ENCODE measurements around the gene SYNE3. TPM values are rescaled to one million over a fixed set of nuclear protein-coding genes. Genes with fewer than 3 reads are reported as not detected.
A peak's percentile ranks its signal among the peaks of the same experiment; 100 is the strongest.

The SYNE3 gene
- total and polyA plus RNA-seq, 2 donors (not counting 1 experiment from before 2014, with no cell fraction given): 17.8 to 76.1 TPM

DNA sequence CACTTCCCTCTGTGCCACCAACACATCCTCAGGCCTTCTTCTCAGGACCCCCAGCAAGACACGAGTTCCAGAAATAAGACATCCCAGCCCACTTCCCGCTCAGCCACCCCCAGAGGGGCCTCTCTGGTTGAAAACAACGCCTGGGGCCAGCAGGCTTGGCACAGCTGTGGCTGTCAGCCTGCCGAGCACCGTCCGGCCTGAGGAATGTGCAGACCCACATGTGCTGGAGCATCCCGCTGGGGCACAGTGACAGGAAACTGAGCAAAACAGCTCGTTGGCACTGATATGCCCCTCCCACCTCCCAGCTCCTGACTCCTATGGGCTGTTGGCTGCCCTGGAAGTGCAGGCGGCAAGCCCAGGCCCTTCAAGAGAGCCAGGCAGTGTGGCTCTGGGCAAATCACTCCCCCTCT lies 1.4 kb downstream of the SYNE3 start:
- ATAC-seq (ENCODE audit: low read depth): no peak
- H3K36me3 ChIP-seq (replicated peaks in 1 of 2; ENCODE audit: control extremely low read depth in 1 of 2, control insufficient read depth in 1 of 2, extremely low read depth in 1 of 2, insufficient read depth in 2 of 2, low read length in 1 of 2): peaks cover 1 to 7% of the 10 kb centered on the region in 2 experiments
- Mint-ChIP-seq H3K9me3 (ENCODE audit: insufficient read depth) (no peaks in the 10 kb centered on the region), H3K4me3 (peak overlapping the region; percentile 95), H3K27ac (peak overlapping the region; percentile 89), H3K27me3 (no peaks in the 10 kb centered on the region), H3K4me1 (peaks cover 79% of the 10 kb centered on the region)
- H3K4me2 ChIP-seq (replicated peaks; ENCODE audit: low read depth, low read length, poor library complexity, severe bottlenecking): peak overlapping the region; percentile 82
- peaks cover 45% of the 10 kb centered on the region for H3K79me2 ChIP-seq (ENCODE audit: control insufficient read depth, insufficient read depth, low read length)
- H3K9me3 ChIP-seq (ENCODE audit: control extremely low read depth in 1 of 3, control insufficient read depth in 2 of 3, insufficient read depth in 1 of 3, low read length in 2 of 3): no peaks in the 10 kb centered on the region
- peak overlapping the region; percentile 68 for H3K9ac ChIP-seq (ENCODE audit: low read length)
- H3K27ac ChIP-seq (ENCODE audit: low read length in 2 of 2): peak overlapping the region; percentile 77 to 79
- peaks cover 67 to 76% of the 10 kb centered on the region in 2 donors for H3K4me1 ChIP-seq (ENCODE audit: control insufficient read depth in 2 of 2, insufficient read depth in 2 of 2, low read length in 2 of 2)
- peak overlapping the region; percentile 50 to 77 (median 72) for H3K4me3 ChIP-seq (ENCODE audit: control extremely low read depth in 1 of 5, extremely low read depth in 1 of 5, insufficient read depth in 1 of 5, low read depth in 2 of 5, low read length in 4 of 5)
- 4% methylated on average over 9 of the region's 9 CpGs for WGBS (ENCODE audit: insufficient coverage)
- DNase-seq: no peak
- POLR2A ChIA-PET: interaction anchor here (0.6 to 3.2 kb wide), 5 partner anchors 15 to 255 kb away, joined by 3 to 22 read pairs (median 4); partner anchors contain the start of gene GLRX5
- peaks cover 37% of the 10 kb centered on the region for H4K20me1 ChIP-seq (ENCODE audit: control insufficient read depth, insufficient read depth, low read length, poor library complexity, severe bottlenecking)
- TF ChIP-seq, protein P1, sequence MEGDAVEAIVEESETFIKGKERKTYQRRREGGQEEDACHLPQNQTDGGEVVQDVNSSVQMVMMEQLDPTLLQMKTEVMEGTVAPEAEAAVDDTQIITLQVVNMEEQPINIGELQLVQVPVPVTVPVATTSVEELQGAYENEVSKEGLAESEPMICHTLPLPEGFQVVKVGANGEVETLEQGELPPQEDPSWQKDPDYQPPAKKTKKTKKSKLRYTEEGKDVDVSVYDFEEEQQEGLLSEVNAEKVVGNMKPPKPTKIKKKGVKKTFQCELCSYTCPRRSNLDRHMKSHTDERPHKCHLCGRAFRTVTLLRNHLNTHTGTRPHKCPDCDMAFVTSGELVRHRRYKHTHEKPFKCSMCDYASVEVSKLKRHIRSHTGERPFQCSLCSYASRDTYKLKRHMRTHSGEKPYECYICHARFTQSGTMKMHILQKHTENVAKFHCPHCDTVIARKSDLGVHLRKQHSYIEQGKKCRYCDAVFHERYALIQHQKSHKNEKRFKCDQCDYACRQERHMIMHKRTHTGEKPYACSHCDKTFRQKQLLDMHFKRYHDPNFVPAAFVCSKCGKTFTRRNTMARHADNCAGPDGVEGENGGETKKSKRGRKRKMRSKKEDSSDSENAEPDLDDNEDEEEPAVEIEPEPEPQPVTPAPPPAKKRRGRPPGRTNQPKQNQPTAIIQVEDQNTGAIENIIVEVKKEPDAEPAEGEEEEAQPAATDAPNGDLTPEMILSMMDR (IDR thresholded peaks at IDR 0.05): no peak
- TF ChIP-seq EZH2 (IDR thresholded peaks at IDR 0.05; ENCODE audit: borderline replicate concordance, insufficient read depth, low read depth, low read length, poor library complexity, severe bottlenecking): no peak
- CTCF ChIA-PET: interaction anchor here (1.2 to 7.9 kb wide), 12 partner anchors 8 to 88 kb away, joined by 4 to 60 read pairs (median 10); no protein-coding TSS in a partner anchor
- no peaks in the 10 kb centered on the region for H3K27me3 ChIP-seq (replicated peaks in 1 of 4; ENCODE audit: control extremely low read depth in 1 of 4, control insufficient read depth in 3 of 4, insufficient read depth in 4 of 4, low read length in 3 of 4)
- no peak overlapping the region for H2AFZ ChIP-seq (ENCODE audit: insufficient read depth, low read depth, low read length, poor library complexity, severe bottlenecking)
- intact Hi-C loops (cut with micrococcal nuclease): loop anchor here (5.0 kb wide), 3 partner anchors 33 to 358 kb away; partner anchors contain the start of gene DICER1

All from B cell (primary cell).